GM12878 (cell line): ENCODE results near the gene ZNF839. TPM values are rescaled to one million over a fixed set of nuclear protein-coding genes. Genes with fewer than 3 reads are reported as not detected.

Experiments
- BHLHE40 ChIP-seq, 2 experiments: fragments of 450-650 bp in 1 of 2; IDR thresholded peaks; 2 replicates each; pipeline ENCODE4 v1.6.1; 2011 to 2017; ENCODE audit warnings: low read depth in 2 of 2, borderline replicate concordance in 1 of 2, improper control_type of control experiment in 1 of 2, low read length in 1 of 2, mild to moderate bottlenecking in 1 of 2
- CREB1 ChIP-seq: IDR thresholded peaks from 2 replicates; pipeline ENCODE4 v1.6.1; 2012; ENCODE audit warnings: low read depth, mild to moderate bottlenecking, inconsistent platforms
- ETV6 ChIP-seq, 2 experiments: fragments of 450-650 bp in 1 of 2; IDR thresholded peaks in 1 of 2; conservative IDR thresholded peaks in 1 of 2; 2 replicates each; pipeline ENCODE4 v1.6.1; 2014; ENCODE audit warnings: antibody characterized with exemption in 1 of 2, borderline replicate concordance in 1 of 2, low read depth in 1 of 2, mild to moderate bottlenecking in 1 of 2, moderate library complexity in 1 of 2
- FOS ChIP-seq: IDR thresholded peaks from 3 replicates; pipeline ENCODE4 v1.6.1; 2011; ENCODE audit warnings: borderline replicate concordance; ENCODE audit not compliant: insufficient read length; ENCODE audit errors: extremely low read depth
- FOXK2 ChIP-seq: fragments of 450-650 bp; IDR thresholded peaks from 2 replicates; pipeline ENCODE4 v1.6.1; 2017; ENCODE audit warnings: mild to moderate bottlenecking, moderate library complexity
- JUND ChIP-seq: IDR thresholded peaks from 2 replicates; pipeline ENCODE4 v1.6.1; 2012; ENCODE audit warnings: low read depth, mild to moderate bottlenecking, low read length, improper control_type of control experiment, moderate library complexity
- LARP7 ChIP-seq: fragments of 450-650 bp; IDR thresholded peaks from 2 replicates; pipeline ENCODE4 v1.6.1; 2017; ENCODE audit warnings: mild to moderate bottlenecking
- MTA3 ChIP-seq: IDR thresholded peaks from 2 replicates; pipeline ENCODE4 v1.6.1; 2012; ENCODE audit warnings: low read length, inconsistent platforms, borderline replicate concordance
- PML ChIP-seq: IDR thresholded peaks from 2 replicates; pipeline ENCODE4 v1.6.1; 2012; ENCODE audit warnings: low read length, inconsistent platforms
- POLR2A ChIP-seq: IDR thresholded peaks from 2 replicates; pipeline ENCODE4 v1.6.1; 2011; ENCODE audit warnings: low read depth, mild to moderate bottlenecking, low read length
- RAD21 ChIP-seq: IDR thresholded peaks from 2 replicates; pipeline ENCODE4 v1.6.1; 2011; ENCODE audit warnings: mild to moderate bottlenecking, low read depth, low read length, moderate library complexity; ENCODE audit not compliant: insufficient read depth
- ZNF274 ChIP-seq: IDR thresholded peaks from one replicate; pipeline ENCODE4 v1.8.0; 2011; ENCODE audit not compliant: insufficient read length, insufficient read depth
- polyA plus RNA-seq, 11 experiments: library from polyadenylated mRNA; depleted of rRNA in 4 of 11; unstranded in 6 of 11; stranded (reverse) in 5 of 11; fragments of >200 nt; fragmentation: Nextera tagmentation in 4 of 11; fragmentation: Illumina TruSeq in 1 of 11; extraction: Ambion mirVana in 4 of 11; extraction: Trizol in 1 of 11; gene quantifications; 1 replicate in 1 of 11; 2 replicates in 10 of 11; pipeline versions ENCODE4 v1.2.1 to v1.2.3, GENCODE V29; 2011 to 2016; ENCODE audit warnings: inconsistent platforms in 2 of 11, missing spikeins in 2 of 11, low read depth in 1 of 11
- total RNA-seq, 4 experiments: library from RNA; depleted of rRNA in 3 of 4; stranded (reverse); fragments of >200 nt in 3 of 4; fragmentation: Illumina TruSeq in 1 of 4; extraction: Trizol in 1 of 4; gene quantifications; 2 replicates each; pipeline versions ENCODE4 v1.2.1 to v1.2.3, GENCODE V29; 2013 to 2021
- TF ChIP-seq, protein P1 (sequence below): fragments of 450-650 bp; conservative IDR thresholded peaks from 2 replicates; pipeline ENCODE4 v1.6.1; 2017; ENCODE audit warnings: mild to moderate bottlenecking, moderate library complexity
- TF ChIP-seq, protein P2 (sequence below): fragments of 450-650 bp; IDR thresholded peaks from 2 replicates; pipeline ENCODE4 v1.6.1; 2016; ENCODE audit warnings: mild to moderate bottlenecking, moderate library complexity, borderline replicate concordance
- TF ChIP-seq, protein P3 (sequence below): fragments of 450-650 bp; formaldehyde crosslinking; IDR thresholded peaks from 2 replicates; pipeline ENCODE4 v1.4.0; 2020; ENCODE audit warnings: mild to moderate bottlenecking, moderate library complexity
- TF ChIP-seq, protein P4 (sequence below): IDR thresholded peaks from 2 replicates; pipeline ENCODE4 v1.6.1; 2011; ENCODE audit warnings: borderline replicate concordance, low read depth, mild to moderate bottlenecking, moderate library complexity, mixed read lengths, low read length; ENCODE audit not compliant: insufficient read depth; ENCODE audit errors: extremely low read length
- TF ChIP-seq, protein P5 (sequence below): IDR thresholded peaks from 2 replicates; pipeline ENCODE4 v1.6.1; 2012; ENCODE audit warnings: low read depth, low read length, improper control_type of control experiment

The ZNF839 gene
- total and polyA plus RNA-seq, 10 of the 15 experiments (the other 5 are each of a cell fraction or from before 2014, with no cell fraction given), result 1.4 to 14.4 (median 8.6) TPM

DNA sequence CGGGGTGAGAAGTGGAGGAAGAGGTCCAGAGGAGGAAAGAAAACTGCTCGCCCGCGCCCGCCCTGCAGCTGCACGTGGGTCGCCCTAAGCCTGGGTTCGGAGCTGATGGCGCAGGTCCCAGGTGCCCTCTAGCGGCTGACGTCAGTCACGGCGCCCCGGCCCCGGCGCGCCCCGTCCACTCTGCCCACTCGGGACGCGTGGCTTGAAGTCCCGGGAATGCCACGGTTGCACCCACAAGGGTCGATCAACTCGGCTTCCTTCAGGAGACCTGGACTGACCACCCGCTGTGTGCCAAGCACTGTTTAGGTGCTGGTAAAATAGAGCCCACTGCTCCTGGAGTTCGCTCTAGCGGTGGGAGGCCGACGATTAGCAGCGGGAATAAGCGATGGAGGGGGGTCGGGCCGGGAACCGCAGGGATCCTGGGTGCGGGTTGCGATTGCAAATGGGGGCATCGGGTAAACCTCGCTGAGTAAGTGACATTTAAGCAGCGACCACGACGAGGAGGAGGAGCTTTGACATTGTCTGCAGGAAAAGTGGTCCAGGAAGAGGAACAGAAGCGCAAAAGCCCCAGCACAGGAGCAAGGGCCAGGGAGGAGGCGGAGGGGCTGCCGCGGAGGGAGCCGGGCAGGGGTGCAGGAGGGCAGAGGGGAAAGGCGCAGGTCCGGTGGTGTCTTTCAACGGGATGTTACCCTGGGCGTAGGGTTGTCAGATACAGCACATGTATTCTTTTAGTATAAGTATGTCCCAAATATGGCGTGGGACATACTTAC, 5.1 kb upstream of the ZNF839 start (continued):
- TF ChIP-seq FOXK2, result no peak
- TF ChIP-seq, protein P1, sequence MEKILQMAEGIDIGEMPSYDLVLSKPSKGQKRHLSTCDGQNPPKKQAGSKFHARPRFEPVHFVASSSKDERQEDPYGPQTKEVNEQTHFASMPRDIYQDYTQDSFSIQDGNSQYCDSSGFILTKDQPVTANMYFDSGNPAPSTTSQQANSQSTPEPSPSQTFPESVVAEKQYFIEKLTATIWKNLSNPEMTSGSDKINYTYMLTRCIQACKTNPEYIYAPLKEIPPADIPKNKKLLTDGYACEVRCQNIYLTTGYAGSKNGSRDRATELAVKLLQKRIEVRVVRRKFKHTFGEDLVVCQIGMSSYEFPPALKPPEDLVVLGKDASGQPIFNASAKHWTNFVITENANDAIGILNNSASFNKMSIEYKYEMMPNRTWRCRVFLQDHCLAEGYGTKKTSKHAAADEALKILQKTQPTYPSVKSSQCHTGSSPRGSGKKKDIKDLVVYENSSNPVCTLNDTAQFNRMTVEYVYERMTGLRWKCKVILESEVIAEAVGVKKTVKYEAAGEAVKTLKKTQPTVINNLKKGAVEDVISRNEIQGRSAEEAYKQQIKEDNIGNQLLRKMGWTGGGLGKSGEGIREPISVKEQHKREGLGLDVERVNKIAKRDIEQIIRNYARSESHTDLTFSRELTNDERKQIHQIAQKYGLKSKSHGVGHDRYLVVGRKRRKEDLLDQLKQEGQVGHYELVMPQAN, result peak; percentile 65
- TF ChIP-seq, protein P2, sequence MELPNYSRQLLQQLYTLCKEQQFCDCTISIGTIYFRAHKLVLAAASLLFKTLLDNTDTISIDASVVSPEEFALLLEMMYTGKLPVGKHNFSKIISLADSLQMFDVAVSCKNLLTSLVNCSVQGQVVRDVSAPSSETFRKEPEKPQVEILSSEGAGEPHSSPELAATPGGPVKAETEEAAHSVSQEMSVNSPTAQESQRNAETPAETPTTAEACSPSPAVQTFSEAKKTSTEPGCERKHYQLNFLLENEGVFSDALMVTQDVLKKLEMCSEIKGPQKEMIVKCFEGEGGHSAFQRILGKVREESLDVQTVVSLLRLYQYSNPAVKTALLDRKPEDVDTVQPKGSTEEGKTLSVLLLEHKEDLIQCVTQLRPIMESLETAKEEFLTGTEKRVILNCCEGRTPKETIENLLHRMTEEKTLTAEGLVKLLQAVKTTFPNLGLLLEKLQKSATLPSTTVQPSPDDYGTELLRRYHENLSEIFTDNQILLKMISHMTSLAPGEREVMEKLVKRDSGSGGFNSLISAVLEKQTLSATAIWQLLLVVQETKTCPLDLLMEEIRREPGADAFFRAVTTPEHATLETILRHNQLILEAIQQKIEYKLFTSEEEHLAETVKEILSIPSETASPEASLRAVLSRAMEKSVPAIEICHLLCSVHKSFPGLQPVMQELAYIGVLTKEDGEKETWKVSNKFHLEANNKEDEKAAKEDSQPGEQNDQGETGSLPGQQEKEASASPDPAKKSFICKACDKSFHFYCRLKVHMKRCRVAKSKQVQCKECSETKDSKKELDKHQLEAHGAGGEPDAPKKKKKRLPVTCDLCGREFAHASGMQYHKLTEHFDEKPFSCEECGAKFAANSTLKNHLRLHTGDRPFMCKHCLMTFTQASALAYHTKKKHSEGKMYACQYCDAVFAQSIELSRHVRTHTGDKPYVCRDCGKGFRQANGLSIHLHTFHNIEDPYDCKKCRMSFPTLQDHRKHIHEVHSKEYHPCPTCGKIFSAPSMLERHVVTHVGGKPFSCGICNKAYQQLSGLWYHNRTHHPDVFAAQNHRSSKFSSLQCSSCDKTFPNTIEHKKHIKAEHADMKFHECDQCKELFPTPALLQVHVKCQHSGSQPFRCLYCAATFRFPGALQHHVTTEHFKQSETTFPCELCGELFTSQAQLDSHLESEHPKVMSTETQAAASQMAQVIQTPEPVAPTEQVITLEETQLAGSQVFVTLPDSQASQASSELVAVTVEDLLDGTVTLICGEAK, result no peak
- TF ChIP-seq, protein P3, sequence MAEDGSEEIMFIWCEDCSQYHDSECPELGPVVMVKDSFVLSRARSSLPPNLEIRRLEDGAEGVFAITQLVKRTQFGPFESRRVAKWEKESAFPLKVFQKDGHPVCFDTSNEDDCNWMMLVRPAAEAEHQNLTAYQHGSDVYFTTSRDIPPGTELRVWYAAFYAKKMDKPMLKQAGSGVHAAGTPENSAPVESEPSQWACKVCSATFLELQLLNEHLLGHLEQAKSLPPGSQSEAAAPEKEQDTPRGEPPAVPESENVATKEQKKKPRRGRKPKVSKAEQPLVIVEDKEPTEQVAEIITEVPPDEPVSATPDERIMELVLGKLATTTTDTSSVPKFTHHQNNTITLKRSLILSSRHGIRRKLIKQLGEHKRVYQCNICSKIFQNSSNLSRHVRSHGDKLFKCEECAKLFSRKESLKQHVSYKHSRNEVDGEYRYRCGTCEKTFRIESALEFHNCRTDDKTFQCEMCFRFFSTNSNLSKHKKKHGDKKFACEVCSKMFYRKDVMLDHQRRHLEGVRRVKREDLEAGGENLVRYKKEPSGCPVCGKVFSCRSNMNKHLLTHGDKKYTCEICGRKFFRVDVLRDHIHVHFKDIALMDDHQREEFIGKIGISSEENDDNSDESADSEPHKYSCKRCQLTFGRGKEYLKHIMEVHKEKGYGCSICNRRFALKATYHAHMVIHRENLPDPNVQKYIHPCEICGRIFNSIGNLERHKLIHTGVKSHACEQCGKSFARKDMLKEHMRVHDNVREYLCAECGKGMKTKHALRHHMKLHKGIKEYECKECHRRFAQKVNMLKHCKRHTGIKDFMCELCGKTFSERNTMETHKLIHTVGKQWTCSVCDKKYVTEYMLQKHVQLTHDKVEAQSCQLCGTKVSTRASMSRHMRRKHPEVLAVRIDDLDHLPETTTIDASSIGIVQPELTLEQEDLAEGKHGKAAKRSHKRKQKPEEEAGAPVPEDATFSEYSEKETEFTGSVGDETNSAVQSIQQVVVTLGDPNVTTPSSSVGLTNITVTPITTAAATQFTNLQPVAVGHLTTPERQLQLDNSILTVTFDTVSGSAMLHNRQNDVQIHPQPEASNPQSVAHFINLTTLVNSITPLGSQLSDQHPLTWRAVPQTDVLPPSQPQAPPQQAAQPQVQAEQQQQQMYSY (CRISPR knock-in tag), result no peak
- TF ChIP-seq FOS, result no peak
- TF ChIP-seq BHLHE40 (IDR thresholded peaks at IDR 0.05; ENCODE audit: borderline replicate concordance in 1 of 2, low read depth in 2 of 2, low read length in 1 of 2), result peak; percentile 85 to 92; a peak in 3 of 4 replicates
- no peak for TF ChIP-seq ETV6 (conservative IDR thresholded peaks at IDR 0.05 in 1 of 2, IDR thresholded peaks at IDR 0.05 in 1 of 2; ENCODE audit: borderline replicate concordance in 1 of 2, low read depth in 1 of 2)
- TF ChIP-seq ZNF274, result no peak
- no peak for TF ChIP-seq MTA3
- peak; percentile 89 for TF ChIP-seq RAD21
- no peak for TF ChIP-seq JUND
- TF ChIP-seq, protein P4, sequence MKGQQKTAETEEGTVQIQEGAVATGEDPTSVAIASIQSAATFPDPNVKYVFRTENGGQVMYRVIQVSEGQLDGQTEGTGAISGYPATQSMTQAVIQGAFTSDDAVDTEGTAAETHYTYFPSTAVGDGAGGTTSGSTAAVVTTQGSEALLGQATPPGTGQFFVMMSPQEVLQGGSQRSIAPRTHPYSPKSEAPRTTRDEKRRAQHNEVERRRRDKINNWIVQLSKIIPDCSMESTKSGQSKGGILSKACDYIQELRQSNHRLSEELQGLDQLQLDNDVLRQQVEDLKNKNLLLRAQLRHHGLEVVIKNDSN, result peak; percentile 76
- peak; percentile 41; the same call in 1 of the 2 replicates for TF ChIP-seq LARP7
- TF ChIP-seq POLR2A, result no peak
- peak; percentile 58; the same call in 1 of the 2 replicates for TF ChIP-seq CREB1
- TF ChIP-seq PML, result no peak
- TF ChIP-seq, protein P5, sequence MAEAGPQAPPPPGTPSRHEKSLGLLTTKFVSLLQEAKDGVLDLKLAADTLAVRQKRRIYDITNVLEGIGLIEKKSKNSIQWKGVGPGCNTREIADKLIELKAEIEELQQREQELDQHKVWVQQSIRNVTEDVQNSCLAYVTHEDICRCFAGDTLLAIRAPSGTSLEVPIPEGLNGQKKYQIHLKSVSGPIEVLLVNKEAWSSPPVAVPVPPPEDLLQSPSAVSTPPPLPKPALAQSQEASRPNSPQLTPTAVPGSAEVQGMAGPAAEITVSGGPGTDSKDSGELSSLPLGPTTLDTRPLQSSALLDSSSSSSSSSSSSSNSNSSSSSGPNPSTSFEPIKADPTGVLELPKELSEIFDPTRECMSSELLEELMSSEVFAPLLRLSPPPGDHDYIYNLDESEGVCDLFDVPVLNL, result no peak
